WTC11 (cell line): ENCODE measurements around the gene C22orf23. TPM values are rescaled to one million over a fixed set of nuclear protein-coding genes. Genes with fewer than 3 reads are reported as not detected.
"Not testable (repeated sequence)": the region's sequence is repeated elsewhere in the genome, so short reads cannot be mapped to it uniquely, and the experiment has no call there.

Experiments
- ATAC-seq: fragments of 200-7000 bp; cut with Tn5 transposase; 2 replicates; pipeline ENCODE4 v1.10.0; 2021; ENCODE audit warnings: mild to moderate bottlenecking, moderate library complexity
- CTCF ChIA-PET: fragments of 300-600 bp; sonication (Branson Sonifier 250); formaldehyde crosslinking; loops from one replicate; lab custom pipeline; 2021; ENCODE audit warnings: antibody characterized with exemption; lab: Charles Lee
- POLR2A ChIA-PET: fragments of 350-600 bp; sonication (Branson Sonifier 250); formaldehyde crosslinking; loops from one replicate; lab custom pipeline; 2021; ENCODE audit warnings: antibody characterized with exemption; lab: Charles Lee
- DNase-seq: peaks from one replicate; pipeline ENCODE4 v3.0.0; 2021; ENCODE audit warnings: low spot score
- H3K27ac Mint-ChIP-seq: 2 replicates; pipeline ENCODE4 v1.8.0; 2021; ENCODE audit warnings: mixed read lengths
- H3K27me3 Mint-ChIP-seq: 2 replicates; pipeline ENCODE4 v1.8.0; 2021; ENCODE audit warnings: low read depth, mild to moderate bottlenecking, moderate library complexity, mixed read lengths
- H3K36me3 Mint-ChIP-seq: 2 replicates; pipeline ENCODE4 v1.8.0; 2021; ENCODE audit warnings: mixed read lengths
- H3K4me1 Mint-ChIP-seq: 2 replicates; pipeline ENCODE4 v1.8.0; 2022; ENCODE audit warnings: mixed read lengths
- H3K4me3 Mint-ChIP-seq: 2 replicates; pipeline ENCODE4 v1.8.0; 2021; ENCODE audit warnings: mild to moderate bottlenecking, moderate library complexity, mixed read lengths
- H3K9me3 Mint-ChIP-seq: 2 replicates; pipeline ENCODE4 v1.8.0; 2021; ENCODE audit warnings: mixed read lengths
- ATF1 ChIP-seq: sonication (generic); formaldehyde crosslinking; IDR thresholded peaks from 2 replicates; pipeline ENCODE4 v1.8.1; 2023; ENCODE audit warnings: mild to moderate bottlenecking, moderate library complexity, missing genetic modification reagents
- CREB1 ChIP-seq: sonication (generic); formaldehyde crosslinking; IDR thresholded peaks from 2 replicates; pipeline ENCODE4 v1.8.0; 2023; ENCODE audit warnings: mild to moderate bottlenecking, missing genetic modification reagents
- ETV6 ChIP-seq: sonication (generic); formaldehyde crosslinking; IDR thresholded peaks from 2 replicates; pipeline ENCODE4 v1.8.1; 2022; ENCODE audit warnings: mild to moderate bottlenecking, missing genetic modification reagents
- GABPB1 ChIP-seq: sonication (generic); formaldehyde crosslinking; IDR thresholded peaks from 2 replicates; pipeline ENCODE4 v1.8.1; 2023; ENCODE audit warnings: mild to moderate bottlenecking, missing genetic modification reagents
- HMGA2 ChIP-seq: fragments of 250-450 bp; sonication (Bioruptor Pico); IDR thresholded peaks from 2 replicates; pipeline ENCODE4 v1.4.0; 2021; ENCODE audit warnings: mild to moderate bottlenecking, moderate library complexity
- JAZF1 ChIP-seq: fragments of 250-450 bp; sonication (Bioruptor Pico); IDR thresholded peaks from 2 replicates; pipeline ENCODE4 v1.9.0; 2021; ENCODE audit warnings: moderate library complexity, mild to moderate bottlenecking, inconsistent platforms
- MYBL2 ChIP-seq: sonication (generic); formaldehyde crosslinking; IDR thresholded peaks from 2 replicates; pipeline ENCODE4 v1.8.1; 2023; ENCODE audit warnings: mild to moderate bottlenecking, moderate library complexity, missing genetic modification reagents
- NFATC4 ChIP-seq: fragments of 250-450 bp; sonication (Bioruptor Pico); IDR thresholded peaks from 2 replicates; pipeline ENCODE4 v1.9.0; 2021; ENCODE audit warnings: mild to moderate bottlenecking
- NR1H2 ChIP-seq: sonication (generic); formaldehyde crosslinking; IDR thresholded peaks from 2 replicates; pipeline ENCODE4 v1.9.0; 2021; ENCODE audit warnings: mild to moderate bottlenecking, moderate library complexity, missing genetic modification reagents
- RELA ChIP-seq: sonication (generic); formaldehyde crosslinking; IDR thresholded peaks from 2 replicates; pipeline ENCODE4 v1.8.1; 2022; ENCODE audit warnings: missing genetic modification reagents, mild to moderate bottlenecking, borderline replicate concordance
- TP53 ChIP-seq: sonication (generic); formaldehyde crosslinking; IDR thresholded peaks from 2 replicates; pipeline ENCODE4 v1.8.1; 2023; ENCODE audit warnings: mild to moderate bottlenecking, missing genetic modification reagents
- total RNA-seq: library from RNA; stranded (reverse); gene quantifications from 3 replicates; pipeline ENCODE4 v1.2.3, GENCODE V29; 2021
- TF ChIP-seq, protein P1 (sequence below): sonication (generic); formaldehyde crosslinking; IDR thresholded peaks from 2 replicates; pipeline ENCODE4 v1.8.0; 2022; ENCODE audit warnings: mild to moderate bottlenecking, missing genetic modification reagents
- TF ChIP-seq, protein P2 (sequence below): sonication (generic); formaldehyde crosslinking; IDR thresholded peaks from 2 replicates; pipeline ENCODE4 v1.8.1; 2022; ENCODE audit warnings: low read depth, mild to moderate bottlenecking, moderate library complexity, missing genetic modification reagents, borderline replicate concordance
- TF ChIP-seq, protein P3 (sequence below): sonication (generic); formaldehyde crosslinking; IDR thresholded peaks from 2 replicates; pipeline ENCODE4 v1.8.1; 2022; ENCODE audit warnings: mild to moderate bottlenecking, missing genetic modification reagents, moderate library complexity, borderline replicate concordance
- TF ChIP-seq, protein P4 (sequence below): sonication (generic); formaldehyde crosslinking; IDR thresholded peaks from 2 replicates; pipeline ENCODE4 v1.8.0; 2022; ENCODE audit warnings: mild to moderate bottlenecking, missing genetic modification reagents
- TF ChIP-seq, protein P5 (sequence below): sonication (generic); formaldehyde crosslinking; IDR thresholded peaks from 2 replicates; pipeline ENCODE4 v1.8.1; 2023; ENCODE audit warnings: mild to moderate bottlenecking, missing genetic modification reagents, moderate library complexity

Gene C22orf23
- total RNA-seq, 1 experiment from 2014 or later = 0.72 TPM

DNA sequence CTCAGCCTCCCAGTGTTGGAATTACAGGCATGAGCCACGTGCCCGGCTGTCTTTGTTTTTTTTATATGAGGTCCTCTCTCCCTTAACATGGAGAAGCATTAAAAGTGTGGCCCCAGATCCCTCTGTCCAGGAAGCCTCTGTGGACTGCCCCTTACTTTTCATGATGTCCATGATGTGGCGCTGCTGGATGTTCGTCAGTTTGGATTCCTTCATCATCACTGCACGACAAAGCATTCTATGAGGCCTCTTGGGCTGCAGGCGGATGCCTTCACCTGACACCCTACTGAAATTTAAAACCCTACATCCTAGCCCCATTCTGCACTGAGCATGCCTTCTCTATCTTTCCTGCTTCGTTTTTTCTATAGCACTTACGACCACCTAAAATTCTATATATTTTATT lies 2.1 kb downstream of the C22orf23 start:
- no peak; the same call in 1 of the 2 replicates for ATAC-seq
- POLR2A ChIA-PET = no interaction called here
- no peak for TF ChIP-seq GABPB1 (CRISPR knock-in tag)
- TF ChIP-seq, protein P1, sequence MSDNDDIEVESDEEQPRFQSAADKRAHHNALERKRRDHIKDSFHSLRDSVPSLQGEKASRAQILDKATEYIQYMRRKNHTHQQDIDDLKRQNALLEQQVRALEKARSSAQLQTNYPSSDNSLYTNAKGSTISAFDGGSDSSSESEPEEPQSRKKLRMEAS (CRISPR knock-in tag) = no peak
- TF ChIP-seq CREB1 (CRISPR knock-in tag) = no peak
- TF ChIP-seq, protein P2, sequence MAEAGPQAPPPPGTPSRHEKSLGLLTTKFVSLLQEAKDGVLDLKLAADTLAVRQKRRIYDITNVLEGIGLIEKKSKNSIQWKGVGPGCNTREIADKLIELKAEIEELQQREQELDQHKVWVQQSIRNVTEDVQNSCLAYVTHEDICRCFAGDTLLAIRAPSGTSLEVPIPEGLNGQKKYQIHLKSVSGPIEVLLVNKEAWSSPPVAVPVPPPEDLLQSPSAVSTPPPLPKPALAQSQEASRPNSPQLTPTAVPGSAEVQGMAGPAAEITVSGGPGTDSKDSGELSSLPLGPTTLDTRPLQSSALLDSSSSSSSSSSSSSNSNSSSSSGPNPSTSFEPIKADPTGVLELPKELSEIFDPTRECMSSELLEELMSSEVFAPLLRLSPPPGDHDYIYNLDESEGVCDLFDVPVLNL (CRISPR knock-in tag) = no peak
- no peak for TF ChIP-seq HMGA2 (CRISPR knock-in tag)
- TF ChIP-seq ATF1 (CRISPR knock-in tag) = no peak
- no peak for TF ChIP-seq JAZF1 (CRISPR knock-in tag)
- TF ChIP-seq TP53 (CRISPR knock-in tag) = no peak
- TF ChIP-seq NR1H2 = no peak
- TF ChIP-seq MYBL2 (CRISPR knock-in tag) = no peak
- TF ChIP-seq, protein P3, sequence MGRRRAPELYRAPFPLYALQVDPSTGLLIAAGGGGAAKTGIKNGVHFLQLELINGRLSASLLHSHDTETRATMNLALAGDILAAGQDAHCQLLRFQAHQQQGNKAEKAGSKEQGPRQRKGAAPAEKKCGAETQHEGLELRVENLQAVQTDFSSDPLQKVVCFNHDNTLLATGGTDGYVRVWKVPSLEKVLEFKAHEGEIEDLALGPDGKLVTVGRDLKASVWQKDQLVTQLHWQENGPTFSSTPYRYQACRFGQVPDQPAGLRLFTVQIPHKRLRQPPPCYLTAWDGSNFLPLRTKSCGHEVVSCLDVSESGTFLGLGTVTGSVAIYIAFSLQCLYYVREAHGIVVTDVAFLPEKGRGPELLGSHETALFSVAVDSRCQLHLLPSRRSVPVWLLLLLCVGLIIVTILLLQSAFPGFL (CRISPR knock-in tag) = no peak
- TF ChIP-seq, protein P4, sequence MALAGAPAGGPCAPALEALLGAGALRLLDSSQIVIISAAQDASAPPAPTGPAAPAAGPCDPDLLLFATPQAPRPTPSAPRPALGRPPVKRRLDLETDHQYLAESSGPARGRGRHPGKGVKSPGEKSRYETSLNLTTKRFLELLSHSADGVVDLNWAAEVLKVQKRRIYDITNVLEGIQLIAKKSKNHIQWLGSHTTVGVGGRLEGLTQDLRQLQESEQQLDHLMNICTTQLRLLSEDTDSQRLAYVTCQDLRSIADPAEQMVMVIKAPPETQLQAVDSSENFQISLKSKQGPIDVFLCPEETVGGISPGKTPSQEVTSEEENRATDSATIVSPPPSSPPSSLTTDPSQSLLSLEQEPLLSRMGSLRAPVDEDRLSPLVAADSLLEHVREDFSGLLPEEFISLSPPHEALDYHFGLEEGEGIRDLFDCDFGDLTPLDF = no peak
- no peak for TF ChIP-seq RELA (CRISPR knock-in tag)
- TF ChIP-seq, all 79 proteins: peak for 0
- CTCF ChIA-PET = interaction anchor here (0.6 to 3.6 kb wide), 3 partner anchors 17 to 308 kb away, joined by 3 to 23 read pairs (median 4); no protein-coding TSS in a partner anchor
- H3K27ac Mint-ChIP-seq = peak overlapping the region; percentile 74
- peaks cover 16% of the 10 kb centered on the region for H3K27me3 Mint-ChIP-seq
- H3K36me3 Mint-ChIP-seq = no peaks in the 10 kb centered on the region
- no peaks in the 10 kb centered on the region for H3K9me3 Mint-ChIP-seq
- H3K4me3 Mint-ChIP-seq = no peak overlapping the region
- H3K4me1 Mint-ChIP-seq = peaks cover 24% of the 10 kb centered on the region
- DNase-seq = peak; percentile 37

DNA sequence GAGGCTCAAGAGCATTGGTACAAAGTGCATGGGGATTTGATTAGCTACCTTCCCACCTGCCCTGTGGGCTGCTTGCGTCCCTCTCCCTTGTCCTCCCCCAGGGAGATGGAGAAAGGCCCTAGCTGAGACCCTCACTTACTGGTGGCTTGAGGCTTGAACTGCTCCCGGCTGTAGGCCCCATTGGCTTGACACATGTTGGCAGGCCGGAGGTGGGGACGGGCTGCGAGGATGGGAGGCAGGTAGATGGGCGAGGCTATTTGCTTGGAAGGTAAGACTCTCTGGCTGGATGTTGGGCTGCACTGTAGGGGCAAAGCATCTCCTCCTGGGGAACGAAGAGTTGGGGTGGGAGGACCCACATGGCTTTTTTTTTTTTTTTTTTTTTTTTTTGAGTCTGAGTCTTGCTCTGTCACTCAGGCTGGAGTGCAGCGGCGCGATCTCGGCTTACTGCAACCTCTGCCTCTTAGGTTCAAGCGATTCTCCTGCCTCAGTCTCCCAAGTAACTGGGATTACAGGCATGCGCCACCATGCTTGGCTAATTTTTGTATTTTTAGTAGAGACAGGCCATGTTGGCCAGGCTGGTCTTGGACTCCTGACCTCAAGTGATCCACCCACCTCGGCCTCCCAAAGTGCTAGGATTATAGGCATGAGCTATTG lies 6.1 kb downstream of the C22orf23 start:
- not testable (repeated sequence) for H3K36me3 Mint-ChIP-seq, H3K4me3 Mint-ChIP-seq, H3K27me3 Mint-ChIP-seq, H3K27ac Mint-ChIP-seq, H3K4me1 Mint-ChIP-seq, DNase-seq, H3K9me3 Mint-ChIP-seq
- ATAC-seq = peak; percentile 21
- ChIA-PET CTCF (interaction anchor here (1.1 to 5.9 kb wide), 2 partner anchors 13 to 36 kb away, joined by 4 to 25 read pairs; no protein-coding TSS in a partner anchor), POLR2A (interaction anchor here (0.7 kb wide), 1 partner anchor 49 kb away, joined by 3 read pairs; no protein-coding TSS in a partner anchor)

DNA sequence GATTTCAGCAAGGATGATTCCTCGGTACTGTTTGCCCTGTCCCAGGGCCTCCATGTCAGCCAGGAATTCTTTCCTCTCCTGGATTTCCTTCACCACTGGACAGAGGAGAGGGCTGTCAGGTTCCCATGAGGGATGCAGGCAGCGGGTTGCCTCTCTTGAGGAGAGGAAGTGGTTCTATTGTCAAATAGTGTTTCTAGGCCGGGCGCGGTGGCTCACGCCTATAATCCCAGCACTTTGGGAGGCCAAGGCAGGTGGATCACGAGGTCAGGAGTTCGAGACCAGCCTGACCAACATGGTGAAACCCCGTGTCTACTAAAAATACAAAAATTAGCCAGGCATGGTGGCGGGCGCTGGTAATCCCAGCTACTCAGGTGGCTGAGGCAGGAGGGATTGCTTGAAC lies 9.0 kb downstream of the C22orf23 start:
- H3K27me3 Mint-ChIP-seq, ATAC-seq, POLR2A ChIA-PET, H3K9me3 Mint-ChIP-seq, DNase-seq, H3K4me1 Mint-ChIP-seq, H3K4me3 Mint-ChIP-seq, H3K27ac Mint-ChIP-seq: not testable (repeated sequence)
- H3K36me3 Mint-ChIP-seq = peaks cover 13% of the 10 kb centered on the region
- CTCF ChIA-PET = interaction anchor here (5.9 kb wide), 1 partner anchor 10 kb away, joined by 25 read pairs; no protein-coding TSS in a partner anchor

DNA sequence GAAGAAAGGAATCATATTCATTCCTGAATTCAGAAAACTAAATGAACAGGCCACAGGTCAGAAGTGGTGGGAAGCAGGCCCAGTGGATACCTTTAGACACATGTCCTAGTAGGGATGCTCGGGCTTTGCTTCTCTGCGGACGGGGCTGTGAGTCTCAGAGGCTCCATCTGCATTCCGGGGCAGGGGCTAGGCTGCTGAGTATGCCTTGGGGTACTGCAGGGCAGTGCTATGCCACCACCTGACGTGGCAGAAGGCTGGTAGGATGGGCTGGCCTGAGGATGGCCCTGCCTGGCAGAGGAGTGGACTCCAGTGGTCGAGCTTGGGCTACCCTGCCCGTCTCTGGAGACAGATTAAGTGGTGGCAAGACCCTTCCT lies 9.6 kb downstream of the C22orf23 start:
- ChIA-PET CTCF (interaction anchor here (1.0 to 5.9 kb wide), 2 partner anchors 10 to 38 kb away, joined by 3 to 25 read pairs; partner anchors contain the start of gene MICALL1), POLR2A (interaction anchor here (0.8 kb wide), 1 partner anchor 9 kb away, joined by 4 read pairs; the partner anchor contains the start of genes C22orf23 and POLR2F)
- peaks cover 13% of the 10 kb centered on the region for H3K36me3 Mint-ChIP-seq
- H3K4me1 Mint-ChIP-seq = peaks cover 4% of the 10 kb centered on the region; the same call in 1 of the 2 replicates
- no peaks in the 10 kb centered on the region for H3K27me3 Mint-ChIP-seq
- no peak for DNase-seq
- no peak overlapping the region for H3K4me3 Mint-ChIP-seq
- no peak overlapping the region for H3K27ac Mint-ChIP-seq
- no peak for ATAC-seq
- no peaks in the 10 kb centered on the region for H3K9me3 Mint-ChIP-seq
- TF ChIP-seq NFATC4 (CRISPR knock-in tag) (no peak), ETV6 (no peak)
- TF ChIP-seq, protein P5, sequence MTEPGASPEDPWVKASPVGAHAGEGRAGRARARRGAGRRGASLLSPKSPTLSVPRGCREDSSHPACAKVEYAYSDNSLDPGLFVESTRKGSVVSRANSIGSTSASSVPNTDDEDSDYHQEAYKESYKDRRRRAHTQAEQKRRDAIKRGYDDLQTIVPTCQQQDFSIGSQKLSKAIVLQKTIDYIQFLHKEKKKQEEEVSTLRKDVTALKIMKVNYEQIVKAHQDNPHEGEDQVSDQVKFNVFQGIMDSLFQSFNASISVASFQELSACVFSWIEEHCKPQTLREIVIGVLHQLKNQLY = no peak
